ENCODE data around the gene SMIM20.

SMIM20 gene

DNA sequence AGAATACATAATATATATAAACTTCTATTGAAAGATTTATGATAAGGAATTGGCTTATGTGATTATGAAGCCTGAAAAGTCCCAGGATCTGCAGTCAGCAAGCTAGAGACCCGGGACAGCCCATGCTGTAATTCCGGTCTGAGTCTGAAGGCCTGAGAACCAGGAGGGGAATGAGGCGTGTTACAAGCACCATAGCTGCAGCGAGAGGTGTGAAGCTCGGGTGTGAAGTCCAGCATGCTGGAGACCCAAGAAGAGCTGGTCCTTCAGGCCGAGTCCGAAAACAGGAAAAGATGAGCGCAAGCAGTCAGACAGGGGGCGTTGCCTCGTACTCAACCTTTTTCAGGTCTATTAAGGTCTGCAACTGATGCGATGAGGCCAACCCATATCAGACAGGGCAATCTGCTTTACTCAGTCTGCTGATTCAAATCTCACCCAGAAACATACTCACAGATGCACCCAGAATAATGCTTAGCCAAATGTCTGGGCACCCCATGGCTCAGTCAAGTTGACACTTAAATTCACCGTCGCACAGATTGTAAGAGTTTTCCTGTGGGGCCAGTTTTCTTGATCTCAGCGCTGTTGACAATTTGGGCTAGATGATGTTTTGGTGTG is 40.4 kb downstream of the SMIM20 start:
- H3F3A ChIP-seq (ENCODE audit: insufficient read depth, low read length) = no peaks in the 10 kb centered on the region
- H3K79me2 ChIP-seq (ENCODE audit: low read length) = no peaks in the 10 kb centered on the region
- no peaks in the 10 kb centered on the region for H3K9me2 ChIP-seq (replicated peaks; ENCODE audit: insufficient read depth, low read length)
- DNase-seq = no peak
- no peak for TF ChIP-seq EZH2phosphoT487 (IDR thresholded peaks at IDR 0.05; ENCODE audit: low read length)
- no peak for TF ChIP-seq EZH2 (optimal IDR thresholded peaks at IDR 0.05; ENCODE audit: low read depth, low read length)
- TF ChIP-seq, protein P1, sequence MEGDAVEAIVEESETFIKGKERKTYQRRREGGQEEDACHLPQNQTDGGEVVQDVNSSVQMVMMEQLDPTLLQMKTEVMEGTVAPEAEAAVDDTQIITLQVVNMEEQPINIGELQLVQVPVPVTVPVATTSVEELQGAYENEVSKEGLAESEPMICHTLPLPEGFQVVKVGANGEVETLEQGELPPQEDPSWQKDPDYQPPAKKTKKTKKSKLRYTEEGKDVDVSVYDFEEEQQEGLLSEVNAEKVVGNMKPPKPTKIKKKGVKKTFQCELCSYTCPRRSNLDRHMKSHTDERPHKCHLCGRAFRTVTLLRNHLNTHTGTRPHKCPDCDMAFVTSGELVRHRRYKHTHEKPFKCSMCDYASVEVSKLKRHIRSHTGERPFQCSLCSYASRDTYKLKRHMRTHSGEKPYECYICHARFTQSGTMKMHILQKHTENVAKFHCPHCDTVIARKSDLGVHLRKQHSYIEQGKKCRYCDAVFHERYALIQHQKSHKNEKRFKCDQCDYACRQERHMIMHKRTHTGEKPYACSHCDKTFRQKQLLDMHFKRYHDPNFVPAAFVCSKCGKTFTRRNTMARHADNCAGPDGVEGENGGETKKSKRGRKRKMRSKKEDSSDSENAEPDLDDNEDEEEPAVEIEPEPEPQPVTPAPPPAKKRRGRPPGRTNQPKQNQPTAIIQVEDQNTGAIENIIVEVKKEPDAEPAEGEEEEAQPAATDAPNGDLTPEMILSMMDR (IDR thresholded peaks at IDR 0.05; ENCODE audit: low read length) = no peak
- no peaks in the 10 kb centered on the region for H4K20me1 ChIP-seq (ENCODE audit: insufficient read depth, low read length)
- no peaks in the 10 kb centered on the region for H3K4me1 ChIP-seq (ENCODE audit: low read length)
- no peak overlapping the region for H2AFZ ChIP-seq (ENCODE audit: low read length)
- no peak overlapping the region for H3K27ac ChIP-seq (ENCODE audit: low read length)
- no peaks in the 10 kb centered on the region for H3K27me3 ChIP-seq (replicated peaks; ENCODE audit: insufficient read depth, low read length)
- H3K9me3 ChIP-seq (replicated peaks; ENCODE audit: insufficient read depth, low read length) = no peaks in the 10 kb centered on the region
- H3K4me2 ChIP-seq (ENCODE audit: low read depth, low read length) = no peak overlapping the region
- no peak overlapping the region for H3K4me3 ChIP-seq (ENCODE audit: low read length)
- no peak overlapping the region for H3K9ac ChIP-seq (ENCODE audit: low read length)
- H3K36me3 ChIP-seq (replicated peaks; ENCODE audit: insufficient read depth, low read length) = no peaks in the 10 kb centered on the region

DNA sequence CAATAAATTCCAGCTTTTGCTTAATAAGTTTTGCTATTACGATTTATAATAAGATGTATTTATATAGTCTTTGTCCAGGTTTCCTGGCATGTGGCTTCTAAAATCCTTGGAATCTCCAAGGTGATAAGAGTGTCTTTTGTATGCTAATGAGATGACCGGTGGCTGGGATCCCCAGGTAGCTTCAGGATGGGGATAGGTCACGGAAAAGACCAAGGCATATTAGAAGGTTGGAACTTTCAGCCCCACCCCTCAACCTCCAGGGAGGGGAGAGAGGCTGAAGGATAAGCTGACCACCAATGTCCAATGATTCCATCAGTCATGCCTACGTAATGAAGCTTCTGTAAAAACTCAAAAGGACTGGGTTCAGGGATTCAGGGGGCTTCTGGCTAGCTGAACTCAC is 41.7 kb downstream of the SMIM20 start:
- no peaks in the 10 kb centered on the region for H3K79me2 ChIP-seq (ENCODE audit: low read length)
- H3K36me3 ChIP-seq (replicated peaks; ENCODE audit: insufficient read depth, low read length) = no peaks in the 10 kb centered on the region
- no peak overlapping the region for H3K4me3 ChIP-seq (ENCODE audit: low read length)
- no peaks in the 10 kb centered on the region for H3K4me1 ChIP-seq (ENCODE audit: low read length)
- no peak for DNase-seq
- no peak overlapping the region for H3K27ac ChIP-seq (ENCODE audit: low read length)
- H3K9me3 ChIP-seq (replicated peaks; ENCODE audit: insufficient read depth, low read length) = no peaks in the 10 kb centered on the region
- no peaks in the 10 kb centered on the region for H3K27me3 ChIP-seq (replicated peaks; ENCODE audit: insufficient read depth, low read length)
- no peak overlapping the region for H2AFZ ChIP-seq (ENCODE audit: low read length)
- no peaks in the 10 kb centered on the region for H3K9me2 ChIP-seq (replicated peaks; ENCODE audit: insufficient read depth, low read length)
- TF ChIP-seq EZH2 (optimal IDR thresholded peaks at IDR 0.05; ENCODE audit: low read depth, low read length) = no peak
- TF ChIP-seq, protein P1 (IDR thresholded peaks at IDR 0.05; ENCODE audit: low read length) = no peak
- TF ChIP-seq EZH2phosphoT487 (IDR thresholded peaks at IDR 0.05; ENCODE audit: low read length) = no peak
- H4K20me1 ChIP-seq (ENCODE audit: insufficient read depth, low read length) = no peaks in the 10 kb centered on the region
- no peak overlapping the region for H3K4me2 ChIP-seq (ENCODE audit: low read depth, low read length)
- H3F3A ChIP-seq (ENCODE audit: insufficient read depth, low read length) = no peaks in the 10 kb centered on the region
- H3K9ac ChIP-seq (ENCODE audit: low read length) = no peak overlapping the region

DNA sequence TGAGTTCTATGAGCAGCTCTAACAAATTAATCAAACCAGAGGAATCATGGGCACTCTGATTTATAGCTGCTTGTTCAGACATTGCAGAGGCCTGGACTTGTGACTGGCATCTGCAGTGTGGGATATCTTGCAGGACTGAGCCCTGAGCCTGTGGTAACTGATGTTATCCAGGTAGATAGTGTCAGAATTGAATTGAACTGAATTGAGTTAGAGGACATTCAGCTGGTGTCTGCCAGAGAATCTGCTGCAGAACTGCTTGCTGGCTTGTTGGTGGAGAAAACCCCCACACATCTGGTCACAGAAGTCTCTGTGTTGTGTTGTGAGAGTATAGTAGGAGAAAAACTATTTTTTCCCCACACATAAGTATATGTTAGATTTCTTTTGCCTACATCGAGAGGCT is 42.2 kb downstream of the SMIM20 start:
- no peak overlapping the region for H3K4me2 ChIP-seq (ENCODE audit: low read depth, low read length)
- TF ChIP-seq EZH2 (optimal IDR thresholded peaks at IDR 0.05; ENCODE audit: low read depth, low read length) = no peak
- H3K36me3 ChIP-seq (replicated peaks; ENCODE audit: insufficient read depth, low read length) = no peaks in the 10 kb centered on the region
- no peaks in the 10 kb centered on the region for H3K9me3 ChIP-seq (replicated peaks; ENCODE audit: insufficient read depth, low read length)
- no peak overlapping the region for H2AFZ ChIP-seq (ENCODE audit: low read length)
- H3F3A ChIP-seq (ENCODE audit: insufficient read depth, low read length) = no peaks in the 10 kb centered on the region
- no peak overlapping the region for H3K27ac ChIP-seq (ENCODE audit: low read length)
- H3K27me3 ChIP-seq (replicated peaks; ENCODE audit: insufficient read depth, low read length) = no peaks in the 10 kb centered on the region
- DNase-seq = no peak
- H3K79me2 ChIP-seq (ENCODE audit: low read length) = no peaks in the 10 kb centered on the region
- no peak overlapping the region for H3K4me3 ChIP-seq (ENCODE audit: low read length)
- H4K20me1 ChIP-seq (ENCODE audit: insufficient read depth, low read length) = no peaks in the 10 kb centered on the region
- no peaks in the 10 kb centered on the region for H3K9me2 ChIP-seq (replicated peaks; ENCODE audit: insufficient read depth, low read length)
- H3K9ac ChIP-seq (ENCODE audit: low read length) = no peak overlapping the region
- H3K4me1 ChIP-seq (ENCODE audit: low read length) = no peaks in the 10 kb centered on the region

DNA sequence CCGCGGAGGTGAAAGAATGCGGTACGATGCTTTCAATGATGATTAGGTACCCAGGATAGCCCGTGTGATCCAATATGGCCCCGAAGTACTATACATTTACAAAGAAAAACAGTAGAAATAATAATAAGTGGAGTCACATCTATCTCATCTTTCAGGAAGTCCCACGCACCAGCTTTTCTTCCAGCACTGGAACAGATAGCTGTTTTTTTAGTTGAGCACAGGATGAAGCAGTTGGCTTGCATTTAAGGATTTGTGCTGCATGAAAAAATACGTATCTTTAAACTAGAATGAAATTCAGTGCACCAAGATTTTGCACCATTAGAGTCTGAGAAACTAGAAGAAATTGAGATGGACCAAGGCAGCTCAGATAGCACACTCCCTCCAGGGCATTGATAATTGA is 44.1 kb downstream of the SMIM20 start:
- no peak overlapping the region for H3K4me2 ChIP-seq (ENCODE audit: low read depth, low read length)
- no peaks in the 10 kb centered on the region for H3K36me3 ChIP-seq (replicated peaks; ENCODE audit: insufficient read depth, low read length)
- no peaks in the 10 kb centered on the region for H3K4me1 ChIP-seq (ENCODE audit: low read length)
- no peak for TF ChIP-seq EZH2 (optimal IDR thresholded peaks at IDR 0.05; ENCODE audit: low read depth, low read length)
- TF ChIP-seq EZH2phosphoT487 (IDR thresholded peaks at IDR 0.05; ENCODE audit: low read length) = no peak
- TF ChIP-seq, protein P1 (IDR thresholded peaks at IDR 0.05; ENCODE audit: low read length) = no peak
- no peaks in the 10 kb centered on the region for H3F3A ChIP-seq (ENCODE audit: insufficient read depth, low read length)
- H2AFZ ChIP-seq (ENCODE audit: low read length) = no peak overlapping the region
- H3K9ac ChIP-seq (ENCODE audit: low read length) = no peak overlapping the region
- H4K20me1 ChIP-seq (ENCODE audit: insufficient read depth, low read length) = no peaks in the 10 kb centered on the region
- no peak overlapping the region for H3K4me3 ChIP-seq (ENCODE audit: low read length)
- no peaks in the 10 kb centered on the region for H3K9me2 ChIP-seq (replicated peaks; ENCODE audit: insufficient read depth, low read length)
- no peaks in the 10 kb centered on the region for H3K79me2 ChIP-seq (ENCODE audit: low read length)
- DNase-seq = no peak
- H3K9me3 ChIP-seq (replicated peaks; ENCODE audit: insufficient read depth, low read length) = no peaks in the 10 kb centered on the region
- no peak overlapping the region for H3K27ac ChIP-seq (ENCODE audit: low read length)
- H3K27me3 ChIP-seq (replicated peaks; ENCODE audit: insufficient read depth, low read length) = no peaks in the 10 kb centered on the region

All from MM.1S (cell line).